ENCODE results near the gene MYL12A. TPM values are rescaled to one million over a fixed set of nuclear protein-coding genes. Genes with fewer than 3 reads are reported as not detected.

Gene MYL12A
- total and polyA plus RNA-seq, 2 donors (not counting 3 experiments of a cell fraction or from before 2014, with no cell fraction given): 597 to 796 TPM

DNA sequence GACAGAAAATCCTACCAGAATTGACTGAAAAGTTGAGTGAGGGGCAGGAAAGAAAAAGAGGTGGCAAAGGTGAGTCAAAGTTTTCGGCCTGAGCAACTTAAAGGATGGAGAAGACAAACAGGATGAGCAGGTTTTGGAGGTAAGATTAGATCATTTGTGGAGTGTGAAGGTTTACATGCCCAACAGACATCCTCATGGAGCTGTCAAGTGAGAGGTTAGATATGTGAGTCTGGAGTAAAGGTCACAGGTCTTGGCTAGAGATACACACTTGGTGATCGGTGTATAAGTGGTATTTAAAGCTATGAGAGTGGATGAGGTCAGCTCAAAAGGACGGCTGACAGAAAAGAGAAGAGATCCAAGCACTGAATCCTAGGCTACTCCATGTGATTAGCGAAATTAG is 11.1 kb upstream of the MYL12A start:
- no peaks in the 10 kb centered on the region for H3K9me3 ChIP-seq (replicated peaks; ENCODE audit: control insufficient read depth, insufficient read depth, low read length)
- dilution Hi-C loops (cut with MboI; ENCODE audit: extremely low pct_ligation_motif_present, low sequenced_read_pairs): no loop called here
- H2AFZ ChIP-seq (ENCODE audit: low read depth, low read length): no peak overlapping the region
- intact Hi-C loops (cut with micrococcal nuclease): no loop called here
- H3K27me3 ChIP-seq (ENCODE audit: control insufficient read depth in 2 of 2, insufficient read depth in 2 of 2, low read length in 2 of 2): no peaks in the 10 kb centered on the region
- no peaks in the 10 kb centered on the region for H3K79me2 ChIP-seq (ENCODE audit: control insufficient read depth, insufficient read depth, low read length)
- no peak overlapping the region for H3K27ac ChIP-seq (ENCODE audit: insufficient read depth, low read depth, low read length)
- ChIA-PET CTCF (no interaction called here), POLR2A (no interaction called here)
- H3K36me3 ChIP-seq (ENCODE audit: control insufficient read depth in 2 of 2, extremely low read depth in 1 of 2, insufficient read depth in 2 of 2, low read length in 2 of 2): no peaks in the 10 kb centered on the region
- TF ChIP-seq EZH2 (IDR thresholded peaks at IDR 0.05; ENCODE audit: borderline replicate concordance, low read depth, low read length, severe bottlenecking): no peak
- no peak for TF ChIP-seq MAX (IDR thresholded peaks at IDR 0.05; ENCODE audit: insufficient read depth, insufficient read length)
- no peak for TF ChIP-seq POLR2A (IDR thresholded peaks at IDR 0.05; ENCODE audit: low read depth, low read length)
- TF ChIP-seq MYC (IDR thresholded peaks at IDR 0.05; ENCODE audit: low read depth, low read length): no peak
- TF ChIP-seq POLR2AphosphoS5 (IDR thresholded peaks at IDR 0.05; ENCODE audit: insufficient read depth, low read depth, low read length): no peak
- BruUV-seq (replicated peaks): no TSS peak
- H3K4me1 ChIP-seq (ENCODE audit: control insufficient read depth, extremely low read depth, insufficient read depth, low read length): no peaks in the 10 kb centered on the region
- FAIRE-seq: no peak
- H3K4me2 ChIP-seq (ENCODE audit: insufficient read depth, low read length): no peak overlapping the region
- H4K20me1 ChIP-seq (replicated peaks; ENCODE audit: control insufficient read depth, extremely low read depth, insufficient read depth, low read length): no peaks in the 10 kb centered on the region
- no peak overlapping the region for H3K4me3 ChIP-seq (replicated peaks in 1 of 3; ENCODE audit: insufficient read depth in 1 of 3, low read depth in 1 of 3, low read length in 3 of 3)
- H3K9ac ChIP-seq (replicated peaks; ENCODE audit: extremely low read depth, insufficient read depth, low read length): no peak overlapping the region
- no peak for DNase-seq (ENCODE audit: low read depth, low spot score)
- H3K9me1 ChIP-seq (replicated peaks; ENCODE audit: control insufficient read depth, extremely low read depth, insufficient read depth, low read length): no peaks in the 10 kb centered on the region

- TF ChIP-seq FOS (IDR thresholded peaks at IDR 0.05; ENCODE audit: borderline replicate concordance, insufficient read depth, low read length) (no peak), POLR2A (IDR thresholded peaks at IDR 0.05; ENCODE audit: low read depth, low read length) (no peak)
- Histone ChIP-seq H3K27me3 (ENCODE audit: control insufficient read depth in 2 of 2, insufficient read depth in 2 of 2, low read length in 2 of 2) (no peaks in the 10 kb centered on the region), H3K4me3 (replicated peaks in 1 of 3; ENCODE audit: insufficient read depth in 1 of 3, low read depth in 1 of 3, low read length in 3 of 3) (no peak overlapping the region), H3K9me1 (replicated peaks; ENCODE audit: control insufficient read depth, extremely low read depth, insufficient read depth, low read length) (no peaks in the 10 kb centered on the region), H3K36me3 (ENCODE audit: control insufficient read depth in 2 of 2, extremely low read depth in 1 of 2, insufficient read depth in 2 of 2, low read length in 2 of 2) (no peaks in the 10 kb centered on the region), H3K4me1 (ENCODE audit: control insufficient read depth, extremely low read depth, insufficient read depth, low read length) (no peaks in the 10 kb centered on the region), H2AFZ (ENCODE audit: low read depth, low read length) (no peak overlapping the region), H3K4me2 (ENCODE audit: insufficient read depth, low read length) (no peak overlapping the region), H4K20me1 (replicated peaks; ENCODE audit: control insufficient read depth, extremely low read depth, insufficient read depth, low read length) (no peaks in the 10 kb centered on the region), H3K9ac (replicated peaks; ENCODE audit: extremely low read depth, insufficient read depth, low read length) (no peak overlapping the region), H3K27ac (ENCODE audit: insufficient read depth, low read depth, low read length) (no peak overlapping the region), H3K9me3 (replicated peaks; ENCODE audit: control insufficient read depth, insufficient read depth, low read length) (no peaks in the 10 kb centered on the region), H3K79me2 (ENCODE audit: control insufficient read depth, insufficient read depth, low read length) (no peaks in the 10 kb centered on the region)
- CTCF ChIA-PET: interaction anchor here (0.8 to 2.1 kb wide), 10 partner anchors 9 to 336 kb away, joined by 3 to 8 read pairs (median 4); no protein-coding TSS in a partner anchor
- no TSS peak for BruUV-seq (replicated peaks)
- POLR2A ChIA-PET: no interaction called here
- DNase-seq (ENCODE audit: low read depth, low spot score): no peak
- no peak for FAIRE-seq
- intact Hi-C loops (cut with micrococcal nuclease): no loop called here
- dilution Hi-C loops (cut with MboI; ENCODE audit: extremely low pct_ligation_motif_present, low sequenced_read_pairs): no loop called here
Measured at GRCh38 chr18:3238742-3239141, 8.9 kb upstream of the MYL12A start.
